A673 (cell line): ENCODE results near the gene PDHB. TPM values are rescaled to one million over a fixed set of nuclear protein-coding genes. Genes with fewer than 3 reads are reported as not detected.

Experiments used
- Bru-seq: library from RNA; stranded (reverse); fragments of 400-500 nt; gene quantifications from one replicate; lab custom pipeline; 2021; lab: Mats Ljungman, UMichigan
- BruChase-seq, 2 experiments: library from RNA; stranded (reverse); fragments of 400-500 nt; gene quantifications; one replicate each; lab custom pipeline; 2021; lab: Mats Ljungman, UMichigan
- BruUV-seq: library from RNA; stranded (reverse); fragments of 400-500 nt; replicated peaks from 2 replicates; lab custom pipeline; 2021; lab: Mats Ljungman, UMichigan
- CTCF ChIA-PET: fragments of 300-600 bp; sonication (Branson Sonifier 250); formaldehyde crosslinking; loops from one replicate; lab custom pipeline; 2022; ENCODE audit warnings: antibody characterized with exemption; lab: Charles Lee
- POLR2A ChIA-PET: fragments of 300-600 bp; sonication (Branson Sonifier 250); formaldehyde crosslinking; loops from one replicate; lab custom pipeline; 2022; ENCODE audit warnings: antibody characterized with exemption; ENCODE audit not compliant: low non-redundant PET; lab: Charles Lee
- DNase-seq: peaks from one replicate; pipeline ENCODE4 v3.0.0-alpha.2; 2015; ENCODE audit warnings: low spot score
- H3K27ac ChIP-seq: fragments of 200-600 bp; sonication (generic); 2 replicates; pipeline ENCODE4 v1.5.1; 2016; ENCODE audit warnings: mixed run types, low read depth, mild to moderate bottlenecking, mixed read lengths, antibody characterized with exemption, low read length; ENCODE audit not compliant: poor library complexity, severe bottlenecking
- H3K27me3 ChIP-seq: fragments of 200-600 bp; sonication (generic); replicated peaks from 2 replicates; pipeline ENCODE4 v1.6.1; 2017; ENCODE audit warnings: mixed run types, low read depth, mild to moderate bottlenecking, mixed read lengths, antibody characterized with exemption, low read length; ENCODE audit not compliant: insufficient read depth, poor library complexity
- H3K36me3 ChIP-seq: fragments of 200-600 bp; sonication (generic); 2 replicates; pipeline ENCODE4 v1.6.1; 2016; ENCODE audit warnings: mixed run types, mild to moderate bottlenecking, mixed read lengths, antibody characterized with exemption, low read length; ENCODE audit not compliant: insufficient read depth, poor library complexity, severe bottlenecking
- H3K4me1 ChIP-seq: fragments of 200-600 bp; sonication (generic); 2 replicates; pipeline ENCODE4 v1.6.1; 2017; ENCODE audit warnings: mixed run types, mild to moderate bottlenecking, mixed read lengths, antibody characterized with exemption, low read length; ENCODE audit not compliant: insufficient read depth, poor library complexity, severe bottlenecking
- H3K4me3 ChIP-seq: fragments of 200-600 bp; sonication (generic); 2 replicates; pipeline ENCODE4 v1.5.1; 2016; ENCODE audit warnings: low read depth, mixed run types, mild to moderate bottlenecking, mixed read lengths, low read length; ENCODE audit not compliant: poor library complexity, severe bottlenecking
- H3K9me3 ChIP-seq: fragments of 200-600 bp; sonication (generic); 2 replicates; pipeline ENCODE4 v1.6.1; 2016; ENCODE audit warnings: mixed run types, low read depth, mild to moderate bottlenecking, mixed read lengths, antibody characterized with exemption, low read length; ENCODE audit not compliant: poor library complexity, severe bottlenecking
- CTCF ChIP-seq: fragments of 300-800, 200-600 bp; sonication (generic); conservative IDR thresholded peaks from 2 replicates; pipeline ENCODE4 v1.5.1; 2017; ENCODE audit warnings: low read depth, mild to moderate bottlenecking, antibody characterized with exemption, low read length, moderate library complexity, mixed read lengths
- EZH2 ChIP-seq: fragments of 200-600 bp; sonication (generic); IDR thresholded peaks from 2 replicates; pipeline ENCODE4 v1.6.1; 2017; ENCODE audit warnings: borderline replicate concordance, low read depth, mild to moderate bottlenecking, mixed read lengths, antibody characterized with exemption, low read length; ENCODE audit not compliant: poor library complexity, severe bottlenecking
- intact Hi-C: fragments of 100-400 bp; cut with micrococcal nuclease; formaldehyde crosslinking; loops from one replicate; pipeline ENCODE4 v1.10.0; 2022; ENCODE audit not compliant: unreplicated experiment
- long read RNA-seq: library from polyadenylated mRNA; stranded (forward); transcript quantifications from one replicate; pipeline ENCODE4 v2.0.0, GENCODE V29; 2022
- total RNA-seq: library from RNA; stranded (reverse); gene quantifications from 2 replicates; pipeline ENCODE4 v1.2.3, GENCODE V29; 2021

PDHB gene
- total RNA-seq: 56.0 and 58.8 TPM in 2 replicates
- percentile 87 among the genes with signal in this experiment for Bru-seq, nascent RNA
- BruChase-seq, experiment 1, labeled RNA remaining after a 2-hour chase: percentile 83 among the genes with signal in this experiment
- percentile 92 among the genes with signal in this experiment for BruChase-seq, experiment 2, labeled RNA remaining after a 6-hour chase
- long read RNA-seq, transcript PDHB-203 (9 exons, 1,535 nt): minor isoform, 7 of 238 reads
- long read RNA-seq, transcript PDHB-201 (10 exons, 1,527 nt): major isoform, 214 of 238 reads
- long read RNA-seq, partial matches to known transcripts: 4 of 238 reads
- long read RNA-seq, other reads (novel, unspliced or antisense): 8 of 238 reads

DNA sequence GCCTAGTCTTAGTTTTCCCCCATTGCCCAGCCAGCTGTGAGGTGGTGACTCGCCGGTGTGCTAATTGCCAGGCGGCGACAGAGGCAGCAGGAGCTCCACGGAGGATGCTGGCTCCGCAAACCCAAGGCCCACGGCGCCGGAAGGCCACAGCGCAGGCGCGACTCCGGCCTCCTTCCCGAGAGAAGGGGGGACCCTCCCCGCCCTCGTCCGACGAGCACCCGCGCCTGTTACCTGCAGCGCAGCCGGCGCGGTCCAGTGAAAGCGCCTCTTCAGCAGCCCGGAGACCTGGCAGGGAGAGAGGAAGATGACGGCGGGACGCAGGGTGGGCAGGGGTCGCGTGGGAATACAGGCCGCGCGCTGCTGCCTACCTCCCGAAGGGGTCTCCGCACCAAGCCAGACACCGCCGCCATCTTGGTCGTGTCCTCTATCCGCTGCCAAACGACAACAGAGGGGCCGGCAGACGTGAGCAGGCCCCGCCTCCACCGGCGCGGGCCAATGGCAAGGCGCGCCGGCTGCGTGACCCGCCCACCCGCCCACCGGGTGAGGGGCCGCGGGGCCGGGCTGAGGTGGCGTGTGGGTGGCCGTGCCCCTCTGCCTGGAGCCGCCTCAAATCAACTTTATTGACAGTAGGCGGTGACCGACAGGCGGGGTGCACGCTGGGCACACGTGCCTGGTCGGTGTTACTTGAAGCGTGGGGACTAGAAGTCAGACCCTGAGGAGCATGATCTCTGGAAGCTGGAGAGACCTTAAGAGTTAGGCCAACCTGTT is at the start of gene PDHB:
TSS of gene PDHB (minus strand) at position 433 of the 768 bp plus-strand sequence. CDS start at position 410, 23 bp downstream.
- H3K4me3 ChIP-seq: peak within 1 kb of the TSS; percentile 71
- no peaks in the 10 kb centered on the region for H3K27me3 ChIP-seq
- DNase-seq: peak; percentile 88
- intact Hi-C loops: loop anchor here (5.0 kb wide), 1 partner anchor 99 kb away; no protein-coding TSS in a partner anchor
- peak within 1 kb of the TSS; percentile 84 for H3K27ac ChIP-seq
- BruUV-seq: TSS peak; percentile 42
- CTCF ChIA-PET: no interaction called here
- no peaks in the 10 kb centered on the region for H3K9me3 ChIP-seq
- POLR2A ChIA-PET: interaction anchor here (0.7 kb wide), 1 partner anchor 98 kb away, joined by 3 read pairs; no protein-coding TSS in a partner anchor
- H3K4me1 ChIP-seq: no peaks in the 10 kb centered on the region
- H3K36me3 ChIP-seq: peaks cover 24% of the 10 kb centered on the region
- TF ChIP-seq EZH2: no peak
- no peak for TF ChIP-seq CTCF

- DNase-seq: no peak
- Histone ChIP-seq H3K4me1 (peaks cover 3% of the 10 kb centered on the region), H3K27ac (no peak overlapping the region), H3K27me3 (no peaks in the 10 kb centered on the region), H3K4me3 (no peak overlapping the region), H3K36me3 (no peaks in the 10 kb centered on the region), H3K9me3 (no peaks in the 10 kb centered on the region)
- POLR2A ChIA-PET: no interaction called here
- intact Hi-C loops: no loop called here
- CTCF ChIA-PET: no interaction called here
- BruUV-seq: no TSS peak
- TF ChIP-seq EZH2 (no peak), CTCF (no peak)
Observed at GRCh38 chr3:58482917-58483636, 49.4 kb upstream of the PDHB start.

DNA sequence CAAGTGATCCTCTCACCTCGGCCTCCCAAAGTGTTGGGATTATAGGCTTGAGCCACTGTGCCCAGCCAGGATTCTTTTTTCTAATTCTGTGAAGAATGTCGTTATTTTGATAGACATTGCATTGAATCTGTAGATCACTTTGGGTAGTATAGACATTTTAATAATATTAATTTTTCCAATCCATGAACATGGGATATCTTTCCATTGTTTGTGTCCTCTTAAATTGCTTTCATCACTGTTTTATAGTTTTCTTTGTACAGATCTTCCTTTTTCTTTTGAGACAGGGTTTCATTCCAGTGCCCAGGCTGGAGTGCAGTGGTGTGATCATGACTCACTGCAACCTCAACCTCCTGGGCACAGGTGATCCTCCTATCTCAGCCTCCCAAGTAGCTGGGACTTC is 46.7 kb upstream of the PDHB start:
- Histone ChIP-seq H3K9me3 (no peaks in the 10 kb centered on the region), H3K4me3 (no peak overlapping the region), H3K27me3 (no peaks in the 10 kb centered on the region), H3K4me1 (peaks cover 4% of the 10 kb centered on the region), H3K27ac (no peak overlapping the region), H3K36me3 (no peaks in the 10 kb centered on the region)
- intact Hi-C loops: no loop called here
- no peak for TF ChIP-seq CTCF
- TF ChIP-seq EZH2: no peak
- DNase-seq: no peak
- POLR2A ChIA-PET: no interaction called here
- no TSS peak for BruUV-seq
- CTCF ChIA-PET: no interaction called here
